A673 (cell line): ENCODE measurements around the gene SLC17A8. TPM values are rescaled to one million over a fixed set of nuclear protein-coding genes. Genes with fewer than 3 reads are reported as not detected.
"Not testable (repeated sequence)": the region's sequence is repeated elsewhere in the genome, so short reads cannot be mapped to it uniquely, and the experiment has no call there.

ENCODE experiments used
- BruUV-seq: library from RNA; stranded (reverse); fragments of 400-500 nt; replicated peaks from 2 replicates; lab custom pipeline; 2021; lab: Mats Ljungman, UMichigan
- CTCF ChIA-PET: fragments of 300-600 bp; sonication (Branson Sonifier 250); formaldehyde crosslinking; loops from one replicate; lab custom pipeline; 2022; ENCODE audit warnings: antibody characterized with exemption; lab: Charles Lee
- POLR2A ChIA-PET: fragments of 300-600 bp; sonication (Branson Sonifier 250); formaldehyde crosslinking; loops from one replicate; lab custom pipeline; 2022; ENCODE audit warnings: antibody characterized with exemption; ENCODE audit not compliant: low non-redundant PET; lab: Charles Lee
- DNase-seq: peaks from one replicate; pipeline ENCODE4 v3.0.0-alpha.2; 2015; ENCODE audit warnings: low spot score
- H3K27ac ChIP-seq: fragments of 200-600 bp; sonication (generic); 2 replicates; pipeline ENCODE4 v1.5.1; 2016; ENCODE audit warnings: mixed run types, low read depth, mild to moderate bottlenecking, mixed read lengths, antibody characterized with exemption, low read length; ENCODE audit not compliant: poor library complexity, severe bottlenecking
- H3K27me3 ChIP-seq: fragments of 200-600 bp; sonication (generic); replicated peaks from 2 replicates; pipeline ENCODE4 v1.6.1; 2017; ENCODE audit warnings: mixed run types, low read depth, mild to moderate bottlenecking, mixed read lengths, antibody characterized with exemption, low read length; ENCODE audit not compliant: insufficient read depth, poor library complexity
- H3K36me3 ChIP-seq: fragments of 200-600 bp; sonication (generic); 2 replicates; pipeline ENCODE4 v1.6.1; 2016; ENCODE audit warnings: mixed run types, mild to moderate bottlenecking, mixed read lengths, antibody characterized with exemption, low read length; ENCODE audit not compliant: insufficient read depth, poor library complexity, severe bottlenecking
- H3K4me1 ChIP-seq: fragments of 200-600 bp; sonication (generic); 2 replicates; pipeline ENCODE4 v1.6.1; 2017; ENCODE audit warnings: mixed run types, mild to moderate bottlenecking, mixed read lengths, antibody characterized with exemption, low read length; ENCODE audit not compliant: insufficient read depth, poor library complexity, severe bottlenecking
- H3K4me3 ChIP-seq: fragments of 200-600 bp; sonication (generic); 2 replicates; pipeline ENCODE4 v1.5.1; 2016; ENCODE audit warnings: low read depth, mixed run types, mild to moderate bottlenecking, mixed read lengths, low read length; ENCODE audit not compliant: poor library complexity, severe bottlenecking
- H3K9me3 ChIP-seq: fragments of 200-600 bp; sonication (generic); 2 replicates; pipeline ENCODE4 v1.6.1; 2016; ENCODE audit warnings: mixed run types, low read depth, mild to moderate bottlenecking, mixed read lengths, antibody characterized with exemption, low read length; ENCODE audit not compliant: poor library complexity, severe bottlenecking
- CTCF ChIP-seq: fragments of 300-800, 200-600 bp; sonication (generic); conservative IDR thresholded peaks from 2 replicates; pipeline ENCODE4 v1.5.1; 2017; ENCODE audit warnings: low read depth, mild to moderate bottlenecking, antibody characterized with exemption, low read length, moderate library complexity, mixed read lengths
- EZH2 ChIP-seq: fragments of 200-600 bp; sonication (generic); IDR thresholded peaks from 2 replicates; pipeline ENCODE4 v1.6.1; 2017; ENCODE audit warnings: borderline replicate concordance, low read depth, mild to moderate bottlenecking, mixed read lengths, antibody characterized with exemption, low read length; ENCODE audit not compliant: poor library complexity, severe bottlenecking
- intact Hi-C: fragments of 100-400 bp; cut with micrococcal nuclease; formaldehyde crosslinking; loops from one replicate; pipeline ENCODE4 v1.10.0; 2022; ENCODE audit not compliant: unreplicated experiment
- total RNA-seq: library from RNA; stranded (reverse); gene quantifications from 2 replicates; pipeline ENCODE4 v1.2.3, GENCODE V29; 2021

Gene SLC17A8
- total RNA-seq, 1 experiment from 2014 or later = not detected

GRCh38 chr12:100426145-100426544 lies 69.3 kb downstream of the SLC17A8 start:
- intact Hi-C loops = no loop called here
- H3K27me3 ChIP-seq = no peaks in the 10 kb centered on the region

GRCh38 chr12:100427078-100427477 lies 70.2 kb downstream of the SLC17A8 start:
- DNase-seq = no peak
- CTCF ChIA-PET = interaction anchor here (1.1 kb wide), 1 partner anchor 22 kb away, joined by 3 read pairs; no protein-coding TSS in a partner anchor
- Histone ChIP-seq H3K4me1 (no peaks in the 10 kb centered on the region), H3K36me3 (no peaks in the 10 kb centered on the region), H3K27me3 (no peaks in the 10 kb centered on the region), H3K27ac (no peak overlapping the region), H3K4me3 (no peak overlapping the region), H3K9me3 (no peaks in the 10 kb centered on the region)
- POLR2A ChIA-PET = interaction anchor here (0.7 kb wide), 1 partner anchor 22 kb away, joined by 7 read pairs; no protein-coding TSS in a partner anchor
- intact Hi-C loops = no loop called here
- TF ChIP-seq CTCF = no peak
- TF ChIP-seq EZH2 = no peak
- BruUV-seq = no TSS peak

More at GRCh38 chr12:100426145-100426544, 69.3 kb downstream of the SLC17A8 start:
- no peaks in the 10 kb centered on the region for H3K9me3 ChIP-seq
- CTCF ChIA-PET = no interaction called here
- H3K4me1 ChIP-seq = no peaks in the 10 kb centered on the region
- TF ChIP-seq EZH2 (no peak), CTCF (no peak)
- no peak overlapping the region for H3K4me3 ChIP-seq
- POLR2A ChIA-PET = no interaction called here
- no peak for DNase-seq
- no peaks in the 10 kb centered on the region for H3K36me3 ChIP-seq
- no peak overlapping the region for H3K27ac ChIP-seq
- no TSS peak for BruUV-seq

- intact Hi-C loops = not testable (repeated sequence)
Observed at GRCh38 chr12:100430251-100430650, 73.4 kb downstream of the SLC17A8 start.

GRCh38 chr12:100433701-100434100 lies 76.8 kb downstream of the SLC17A8 start:
- DNase-seq = no peak
- TF ChIP-seq CTCF (no peak), EZH2 (no peak)
- ChIA-PET POLR2A (no interaction called here), CTCF (no interaction called here)
- no peaks in the 10 kb centered on the region for H3K4me1 ChIP-seq
- intact Hi-C loops = no loop called here
- no peak overlapping the region for H3K27ac ChIP-seq
- H3K36me3 ChIP-seq = no peaks in the 10 kb centered on the region
- no peaks in the 10 kb centered on the region for H3K9me3 ChIP-seq
- H3K4me3 ChIP-seq = no peak overlapping the region
- H3K27me3 ChIP-seq = no peaks in the 10 kb centered on the region
- no TSS peak for BruUV-seq

More at GRCh38 chr12:100430251-100430650, 73.4 kb downstream of the SLC17A8 start:
- H3K4me1 ChIP-seq, POLR2A ChIA-PET, H3K9me3 ChIP-seq, BruUV-seq, H3K27ac ChIP-seq, DNase-seq, CTCF ChIA-PET, H3K36me3 ChIP-seq, H3K4me3 ChIP-seq, H3K27me3 ChIP-seq: not testable (repeated sequence)
